Stimulated activated CD8-positive, alpha-beta memory T cell treated with anti-CD3 and anti-CD28 coated beads, Interleukin-12 subunit alpha, Interleukin-12 subunit beta, amount 100 ng/mL, for 24 hours (primary cell): ENCODE results near the gene C3orf49.

ENCODE experiments used
- DNase-seq: peaks from one replicate; pipeline ENCODE4 v3.0.0-alpha.2; 2020; ENCODE audit errors: extremely low read depth

Gene C3orf49

DNA sequence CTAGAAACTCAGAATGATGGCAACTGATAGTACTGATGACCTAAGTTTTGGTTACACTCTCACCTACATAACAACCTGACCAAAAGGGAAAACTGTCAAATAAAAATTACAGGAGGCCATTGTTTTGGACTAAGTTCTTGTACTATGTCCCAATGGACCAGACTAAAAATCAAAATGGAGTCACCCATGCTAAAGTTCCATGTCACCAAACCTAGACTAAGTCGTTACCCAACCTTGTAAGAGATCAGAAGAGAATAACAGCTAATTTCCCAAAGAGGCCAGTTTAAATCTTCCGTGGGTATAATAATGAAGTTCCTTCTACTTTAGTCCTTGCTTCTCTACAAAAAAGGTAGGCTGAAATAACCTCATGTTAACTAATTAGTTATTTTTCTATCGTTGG lies 32.2 kb downstream of the C3orf49 start:
- no peak for DNase-seq

DNA sequence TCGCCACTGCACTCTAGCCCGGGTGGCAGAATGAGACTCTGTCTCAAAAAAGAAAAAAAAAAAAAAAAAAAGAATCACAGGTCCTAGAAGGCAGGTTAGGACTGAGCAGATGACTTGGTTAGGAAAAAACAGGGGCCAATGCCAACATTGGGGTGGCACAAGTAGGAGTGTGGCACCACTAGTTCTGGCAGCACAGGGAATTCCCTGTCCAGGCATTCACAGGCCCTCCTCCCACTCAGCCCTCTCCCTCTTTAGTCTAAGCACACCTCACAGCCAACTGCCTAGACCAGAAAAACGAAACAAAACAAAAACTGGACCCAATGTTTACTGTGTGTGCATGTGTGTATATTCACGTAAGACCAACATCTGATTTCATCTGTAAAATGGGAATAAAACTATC lies 34.0 kb downstream of the C3orf49 start:
- no peak for DNase-seq

DNA sequence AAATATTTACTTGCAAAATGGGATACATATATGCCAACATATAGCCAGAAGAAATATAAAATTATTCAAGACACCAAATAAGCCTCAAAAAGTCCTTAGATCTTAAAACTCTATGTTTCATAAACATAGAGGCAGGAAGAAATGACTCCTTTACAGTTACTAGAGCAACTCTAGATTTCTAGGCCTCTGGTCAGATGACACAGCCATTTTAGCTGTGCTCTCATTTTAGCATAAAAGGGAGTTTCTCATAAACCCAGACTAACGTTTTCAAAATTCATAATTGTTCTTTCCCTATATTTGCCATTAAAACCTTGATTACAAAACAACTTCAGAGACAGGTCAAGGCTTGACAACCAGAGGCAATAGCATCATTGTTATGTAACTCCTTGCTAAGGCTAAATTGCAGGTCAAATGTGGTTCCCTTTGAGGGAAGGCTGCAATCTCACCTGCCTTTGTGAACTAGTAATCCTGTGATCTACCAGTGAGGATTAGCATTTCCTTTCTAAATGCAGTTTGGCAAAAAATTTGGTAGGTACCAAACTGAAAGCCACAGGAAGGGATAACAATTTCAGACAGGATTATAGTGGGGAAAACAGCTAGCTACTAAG lies 36.3 kb downstream of the C3orf49 start:
- no peak for DNase-seq

DNA sequence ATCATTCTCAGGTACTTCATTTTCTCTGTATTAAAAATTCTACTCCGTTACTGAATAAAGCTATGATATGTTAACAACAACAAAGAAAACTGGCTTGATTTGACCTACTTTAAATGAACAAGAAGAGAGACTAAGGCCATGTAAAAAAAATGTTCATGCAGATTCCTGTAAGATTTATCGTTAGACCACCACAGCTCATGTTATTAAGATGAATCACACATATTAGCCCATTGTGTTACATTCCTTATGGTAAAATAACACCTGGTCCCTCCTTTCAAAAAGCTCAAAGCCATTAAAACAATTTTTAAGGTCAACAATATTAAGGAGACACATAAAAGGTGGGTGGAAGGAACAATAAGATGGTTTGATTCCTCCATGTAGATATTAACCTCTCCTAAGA lies 38.2 kb downstream of the C3orf49 start:
- DNase-seq = no peak

DNA sequence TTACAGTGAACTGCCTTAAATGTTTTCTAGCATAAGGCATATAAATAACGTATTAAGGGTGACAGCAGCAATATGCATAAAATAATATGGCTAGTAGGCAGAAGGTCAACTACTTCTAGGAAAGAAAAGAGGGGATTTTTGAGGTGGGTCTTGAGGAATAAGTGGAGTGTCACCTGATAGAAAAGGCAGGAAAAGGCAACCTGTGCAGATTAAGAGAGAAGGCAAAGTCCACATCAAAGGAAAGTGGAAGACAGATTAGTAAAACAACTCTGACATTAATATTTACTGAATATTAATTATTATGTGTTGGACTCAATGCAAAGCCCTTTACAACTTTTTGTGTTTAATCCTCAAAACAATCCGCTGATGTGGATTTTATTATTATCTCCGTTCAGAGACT lies 41.7 kb downstream of the C3orf49 start:
- DNase-seq = no peak

DNA sequence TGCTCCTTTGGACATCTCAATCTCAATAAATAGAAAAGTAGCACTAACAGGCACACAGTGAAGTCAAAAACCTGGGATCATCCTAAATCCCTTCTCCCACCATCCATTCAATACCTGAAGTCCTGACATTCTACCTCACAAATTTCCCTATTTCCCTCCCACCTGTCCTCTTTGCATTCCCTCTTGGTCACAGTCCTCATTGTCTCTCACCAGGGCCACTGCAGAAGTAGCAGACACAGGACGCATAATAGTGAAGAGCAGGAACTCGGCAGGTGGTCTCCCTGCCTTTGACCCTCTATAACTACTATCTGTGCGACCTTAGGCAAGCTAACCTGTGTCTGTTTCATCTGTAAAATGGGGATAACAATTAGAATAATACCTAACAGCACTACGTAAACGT lies 42.2 kb downstream of the C3orf49 start:
- no peak for DNase-seq

DNA sequence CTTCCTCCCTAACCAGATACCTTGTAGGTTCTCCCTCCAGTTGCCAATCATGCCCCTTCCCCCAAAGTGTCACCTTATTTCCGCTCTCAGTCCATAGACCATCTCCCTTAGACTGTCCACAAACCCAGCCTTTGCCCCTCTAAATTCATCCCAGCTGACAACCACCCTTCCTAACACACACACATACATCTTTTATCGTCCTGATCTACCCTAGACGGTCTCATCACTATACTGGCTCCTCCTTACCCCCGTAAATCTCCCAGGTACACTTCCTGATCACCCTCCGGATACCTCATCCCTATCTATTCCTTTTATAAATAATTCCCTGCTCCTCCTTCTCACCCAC lies 43.7 kb downstream of the C3orf49 start:
- no peak for DNase-seq

DNA sequence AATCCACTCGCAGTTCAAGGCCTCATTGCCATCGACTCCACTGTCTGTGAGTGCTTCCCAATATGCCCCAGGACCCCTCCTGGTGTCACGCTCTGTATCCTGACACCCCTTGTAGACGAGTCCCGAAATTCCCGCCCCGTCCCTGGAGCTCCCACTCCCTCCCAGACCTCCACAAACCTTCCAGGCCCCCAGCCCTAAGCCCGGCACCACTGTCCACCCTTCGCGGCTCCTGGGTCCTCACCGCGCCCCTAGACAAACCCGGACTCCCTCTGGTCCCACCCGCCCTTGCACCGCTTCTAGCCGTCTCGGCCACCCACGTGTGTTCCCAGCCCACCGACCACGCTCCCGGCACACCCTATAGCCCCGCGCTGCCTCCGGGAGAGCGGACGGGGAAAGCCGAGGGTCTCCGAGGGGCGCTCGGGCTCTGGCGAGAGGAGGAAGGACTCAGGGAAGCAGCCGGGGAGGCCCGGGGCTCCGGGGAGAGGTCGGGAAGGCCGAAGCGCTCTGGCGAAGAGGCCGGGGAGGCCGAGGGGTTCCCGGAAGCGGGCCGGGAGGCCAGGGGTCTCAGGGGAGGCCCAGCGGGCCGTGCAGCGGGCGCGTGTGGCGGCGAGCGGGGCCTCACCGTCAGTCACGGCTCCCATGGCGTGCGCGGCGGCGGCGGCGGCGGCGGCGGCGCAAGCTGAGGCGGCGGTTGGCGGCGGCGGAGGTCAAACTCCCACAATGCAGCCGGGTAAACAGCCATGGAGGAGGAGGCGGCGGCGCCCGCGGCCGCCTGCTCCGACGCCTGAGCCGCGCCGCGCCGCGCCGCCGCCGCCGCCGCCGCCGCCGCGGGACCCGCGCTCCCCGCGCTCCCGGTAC lies 44.3 kb downstream of the C3orf49 start, which contains the start of the genes ATXN7 and THOC7:
TSS of gene ATXN7 (plus strand) at position 718 of the 858 bp plus-strand sequence. CDS start 48,732 bp downstream, outside the sequence.
TSS of gene THOC7 (minus strand) at position 656 of the 858 bp plus-strand sequence. CDS start at position 641, 15 bp downstream.
- DNase-seq = peak; percentile 17

DNA sequence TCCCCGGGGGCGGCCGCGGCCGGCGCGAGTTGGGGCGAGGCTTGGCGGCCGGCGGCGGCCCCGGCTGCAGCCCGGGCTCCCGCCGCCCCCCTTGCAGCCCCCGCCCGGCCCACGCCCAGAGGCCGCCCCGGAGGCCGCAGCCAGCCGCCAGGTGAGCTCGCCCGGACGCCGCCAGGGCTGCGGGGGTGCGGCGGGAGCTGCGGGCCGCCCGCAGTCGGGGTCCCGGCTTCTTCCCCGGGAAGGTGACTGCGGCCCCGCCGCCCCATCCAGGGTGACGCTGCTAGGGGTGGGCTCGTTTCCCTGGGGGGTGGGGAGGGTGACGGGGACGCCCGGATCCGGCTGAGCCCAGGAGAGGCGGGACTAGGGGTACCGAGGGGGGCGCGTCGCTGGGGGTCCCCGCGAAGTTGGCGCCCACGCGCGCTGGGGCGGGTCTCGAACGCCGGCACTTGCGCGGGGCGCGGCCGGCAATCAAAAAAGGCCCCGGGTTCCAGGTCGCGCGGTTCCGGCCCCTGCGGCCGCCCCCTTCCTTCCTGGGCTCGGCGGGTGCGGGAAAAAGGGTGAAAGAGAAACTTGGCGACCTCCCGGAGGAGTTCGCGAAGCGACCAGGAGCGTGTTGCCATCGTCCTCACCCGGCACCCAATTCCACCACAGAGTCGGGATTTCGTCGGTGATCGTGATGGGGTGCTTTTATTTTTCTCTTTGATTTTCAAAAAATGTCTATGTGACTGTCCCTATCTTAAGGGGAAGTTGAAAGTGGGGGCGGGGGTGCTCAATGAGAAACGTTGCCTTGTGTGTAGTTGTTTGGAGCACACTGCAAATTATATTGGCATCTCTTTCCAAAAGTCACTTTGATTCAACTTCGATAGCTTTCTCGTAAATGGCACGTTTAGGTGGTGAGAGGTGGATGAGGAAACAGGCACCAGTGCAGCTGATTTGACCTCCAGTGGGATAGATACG lies 45.2 kb downstream of the C3orf49 start:
- DNase-seq = peak; percentile 11

DNA sequence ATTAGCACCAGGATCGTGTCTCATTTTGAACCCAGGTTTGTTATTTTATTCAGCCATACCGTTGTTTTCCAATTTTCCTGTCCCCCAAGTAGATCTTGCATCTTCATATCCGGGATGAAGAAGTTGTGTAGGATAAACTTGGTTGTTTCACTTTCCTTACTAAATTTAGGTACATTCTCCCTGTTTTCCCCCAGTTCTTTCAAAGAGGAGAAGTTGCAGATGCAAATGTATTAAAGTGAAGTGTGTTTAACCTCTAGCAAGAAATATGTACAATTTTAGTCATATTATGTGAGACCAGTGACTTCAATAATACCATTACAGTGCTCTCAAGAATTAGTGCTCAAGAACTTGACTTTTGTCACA lies 45.8 kb downstream of the C3orf49 start:
- no peak for DNase-seq

DNA sequence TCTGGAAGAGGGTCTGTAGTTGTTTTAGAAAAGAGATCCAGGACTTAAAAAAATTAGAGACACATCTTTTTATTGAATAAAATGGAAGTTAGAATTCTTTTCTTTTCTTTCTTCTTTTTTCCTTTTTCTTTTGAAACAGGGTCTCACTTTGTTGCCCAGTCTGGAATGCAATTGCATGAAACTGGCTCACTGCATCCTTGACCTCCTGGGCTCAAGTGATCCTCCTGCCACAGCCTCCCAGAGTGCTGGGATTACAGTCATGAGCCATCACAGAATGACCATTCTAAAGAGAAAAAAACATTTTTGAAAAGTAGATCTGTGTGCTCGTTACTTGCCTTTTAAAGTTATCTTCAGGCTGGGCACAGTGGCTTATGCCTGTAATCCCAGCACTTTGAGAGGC lies 48.1 kb downstream of the C3orf49 start:
- DNase-seq = no peak

DNA sequence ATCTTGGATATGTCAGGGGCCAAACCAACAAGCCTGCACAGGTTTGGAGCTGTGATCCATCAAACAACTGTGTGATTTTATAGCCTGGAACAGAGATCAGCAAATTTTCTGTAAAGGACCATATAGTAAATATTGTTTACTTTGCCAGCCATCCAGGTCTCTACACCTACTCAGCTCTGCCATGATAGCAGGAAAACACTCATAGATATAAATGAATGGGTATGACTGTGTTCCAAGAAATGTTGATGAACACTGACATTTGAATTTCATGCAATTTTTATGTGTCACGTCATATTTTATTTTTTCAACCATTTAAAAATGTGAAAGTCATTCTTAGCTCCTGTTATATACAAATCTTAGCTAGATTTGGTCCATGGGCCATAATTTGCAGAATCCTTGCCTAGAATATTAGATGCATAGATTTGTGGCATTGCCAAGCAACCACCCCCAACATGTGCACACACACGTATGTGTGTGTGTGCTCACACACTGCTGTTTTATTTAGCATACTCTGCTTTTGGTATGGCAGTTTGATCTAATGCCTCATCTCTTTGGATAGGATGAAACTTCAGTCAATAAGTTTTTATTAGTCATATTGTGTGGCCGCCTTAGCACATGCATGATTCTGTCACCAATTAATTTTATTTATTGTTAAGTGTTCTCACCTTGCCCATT lies 51.0 kb downstream of the C3orf49 start:
- no peak for DNase-seq

DNA sequence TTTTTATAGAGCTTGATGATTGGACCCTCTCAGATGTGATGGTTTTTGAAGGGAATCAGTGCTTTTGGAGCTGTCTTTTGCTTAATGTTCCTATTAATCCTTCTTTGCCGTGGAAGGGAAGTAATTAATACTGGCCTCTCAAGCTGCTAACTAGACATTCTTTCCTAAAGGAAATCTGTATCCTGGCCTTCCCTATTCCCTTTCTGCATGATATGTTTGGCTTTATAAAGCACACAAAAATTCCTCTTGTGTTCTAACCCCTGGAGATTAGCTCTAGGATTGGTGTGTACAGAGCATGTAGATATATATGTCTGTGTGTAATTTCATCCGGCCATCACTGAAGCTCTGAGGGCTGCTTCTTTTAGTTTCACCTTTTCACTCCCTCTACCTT lies 51.5 kb downstream of the C3orf49 start:
- no peak for DNase-seq

DNA sequence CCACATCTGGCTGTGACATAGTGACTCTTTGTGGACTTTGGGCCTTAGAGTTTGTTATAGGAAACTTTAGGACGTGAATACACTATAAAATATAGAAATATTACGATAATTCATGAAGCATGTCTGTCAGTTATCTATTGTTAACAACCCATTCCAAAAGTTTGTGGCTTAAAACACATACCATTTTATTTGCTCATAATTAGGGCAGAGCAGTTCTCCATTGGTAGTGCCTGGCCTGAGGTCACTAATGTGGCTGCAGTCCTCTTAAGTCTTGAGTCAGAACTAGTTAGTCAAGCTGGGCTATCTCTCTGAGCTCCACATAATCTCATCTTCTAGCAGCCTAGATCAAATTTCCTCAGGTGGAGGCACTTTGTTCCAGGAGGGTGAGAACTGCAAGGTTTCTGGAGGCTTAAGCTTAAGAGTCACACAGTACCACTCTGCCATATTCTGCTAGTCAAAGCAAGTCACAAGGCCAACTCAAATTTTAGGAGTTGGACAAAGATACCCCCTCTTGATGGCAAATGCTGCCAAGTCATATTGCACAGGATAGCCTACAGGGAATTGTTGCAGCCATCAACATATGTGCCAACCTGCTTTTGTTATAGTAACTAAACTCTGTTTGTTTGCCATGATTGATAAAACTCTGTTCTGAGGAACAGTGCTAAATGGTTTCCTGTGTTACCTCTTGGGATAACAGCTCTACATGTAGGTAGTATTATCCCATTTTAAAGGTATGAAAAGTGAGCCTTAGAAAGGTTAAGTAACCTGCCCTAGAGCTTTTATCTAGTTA lies 53.2 kb downstream of the C3orf49 start:
- no peak for DNase-seq

DNA sequence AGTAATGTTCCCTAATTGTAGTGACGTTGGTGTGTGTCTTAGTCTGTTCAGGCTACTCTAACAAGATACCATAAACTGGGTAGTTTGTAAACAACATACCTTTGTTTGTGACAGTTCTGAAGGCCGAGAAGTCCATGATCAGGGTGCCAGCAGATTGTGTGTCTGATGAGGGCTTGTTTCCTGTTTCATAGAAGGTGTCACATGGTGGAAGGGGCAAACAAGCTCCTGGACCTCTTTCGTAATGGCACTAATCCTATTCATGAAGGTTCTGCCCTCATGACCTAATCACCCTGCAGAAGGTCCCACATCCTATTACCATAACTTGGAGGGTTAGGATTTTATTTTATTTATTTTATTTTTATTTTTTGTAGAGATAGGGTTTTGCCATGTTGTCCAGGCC lies 55.7 kb downstream of the C3orf49 start:
- no peak for DNase-seq

DNA sequence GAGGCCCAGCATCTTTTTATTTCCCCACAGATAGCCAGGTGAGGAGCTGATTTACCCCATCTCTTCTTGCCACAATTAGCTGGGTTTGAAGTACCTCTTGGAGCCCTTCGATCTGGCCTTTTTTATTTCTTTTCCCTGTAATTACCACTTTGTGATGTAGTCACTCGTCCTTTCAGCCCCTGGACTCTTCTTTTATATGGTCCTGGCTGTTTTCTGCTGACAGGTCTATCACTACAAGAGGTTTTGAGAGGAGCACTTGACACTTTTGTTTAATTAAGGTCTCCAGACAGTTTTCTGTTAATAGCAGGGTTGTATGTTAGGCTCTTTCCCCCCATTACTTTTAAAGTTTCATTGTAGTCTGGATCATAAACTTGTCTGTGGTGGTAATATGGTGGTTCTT lies 56.4 kb downstream of the C3orf49 start:
- no peak for DNase-seq

DNA sequence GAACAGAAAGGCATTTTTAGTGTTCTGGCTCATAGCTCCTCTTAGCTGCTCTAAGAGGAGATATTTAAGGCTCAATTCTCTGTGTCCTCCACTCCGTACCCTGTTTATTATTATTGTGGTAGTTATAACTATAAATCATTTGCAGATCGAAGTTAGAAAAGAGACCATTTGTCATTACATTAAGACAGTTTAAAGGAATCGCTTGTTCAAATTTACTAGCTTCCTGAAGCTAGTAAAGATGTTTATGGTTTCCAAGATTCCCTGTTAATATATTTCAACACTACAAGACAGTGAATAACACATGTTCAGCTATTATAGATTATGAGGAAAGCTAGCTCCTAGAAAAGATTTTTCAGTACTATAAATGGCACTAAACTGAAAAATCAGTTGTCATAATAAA lies 57.2 kb downstream of the C3orf49 start:
- DNase-seq = no peak

DNA sequence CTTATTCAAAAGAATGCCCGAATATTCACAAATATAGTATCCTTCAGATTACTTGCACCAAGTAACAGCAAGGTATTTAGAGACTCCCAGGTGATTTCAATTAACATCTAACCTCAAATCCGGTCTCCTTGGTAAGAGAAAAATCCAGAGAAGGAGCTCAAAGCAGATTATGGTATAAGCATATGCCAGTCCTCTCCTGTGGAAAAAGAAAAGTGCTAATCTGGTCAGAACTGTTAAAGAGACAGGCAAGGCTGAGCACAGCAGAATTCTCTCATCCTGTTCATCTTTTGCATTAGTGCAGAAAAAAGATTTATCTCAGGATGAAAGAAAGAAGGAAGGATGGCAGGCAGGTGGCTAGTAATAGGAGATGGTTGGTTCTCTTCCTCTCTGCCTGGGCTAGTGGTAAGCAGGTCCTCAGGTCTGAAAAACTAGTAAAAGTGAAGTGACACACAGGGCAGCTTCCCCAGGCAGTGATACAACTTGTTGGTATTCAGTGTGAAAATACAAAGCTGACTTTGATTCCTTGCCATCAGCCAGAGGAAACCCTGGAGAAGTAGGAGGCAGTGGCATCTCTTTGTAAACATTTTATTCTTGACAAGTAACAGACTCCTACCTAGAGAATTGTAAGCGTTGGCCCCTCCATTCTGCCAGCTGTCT lies 58.8 kb downstream of the C3orf49 start:
- no peak for DNase-seq

DNA sequence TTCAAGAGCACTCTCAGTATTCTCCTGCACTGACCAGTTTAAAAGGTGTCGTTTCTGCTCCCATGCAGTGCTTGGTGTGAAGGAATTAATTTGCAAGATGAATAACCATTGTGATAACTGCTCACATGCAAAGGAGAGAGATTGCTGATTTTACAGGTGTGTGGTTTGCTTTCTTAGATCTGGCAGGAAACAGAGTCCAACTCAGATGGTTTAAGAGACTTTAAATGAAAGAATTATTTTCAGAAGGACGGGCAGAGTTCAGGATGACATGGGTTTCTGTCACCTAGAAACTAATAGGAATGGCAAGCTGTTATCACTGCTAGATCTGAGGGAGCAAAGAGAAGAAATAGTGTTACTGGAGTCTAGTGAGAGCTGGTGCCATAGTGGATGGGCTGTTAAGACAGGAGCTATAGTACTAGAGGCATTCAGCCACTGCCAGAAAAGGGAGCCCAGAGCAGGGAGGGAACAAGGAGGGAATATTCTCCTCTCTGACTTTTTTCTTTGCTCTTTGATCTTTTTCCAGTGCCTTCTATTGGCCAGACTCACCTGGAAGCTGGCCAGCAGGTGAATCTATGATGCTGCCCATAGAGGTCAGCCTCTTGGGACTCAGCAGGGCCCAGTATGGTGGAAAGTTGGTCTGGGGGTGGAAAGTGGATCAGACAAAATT lies 59.4 kb downstream of the C3orf49 start:
- no peak for DNase-seq

DNA sequence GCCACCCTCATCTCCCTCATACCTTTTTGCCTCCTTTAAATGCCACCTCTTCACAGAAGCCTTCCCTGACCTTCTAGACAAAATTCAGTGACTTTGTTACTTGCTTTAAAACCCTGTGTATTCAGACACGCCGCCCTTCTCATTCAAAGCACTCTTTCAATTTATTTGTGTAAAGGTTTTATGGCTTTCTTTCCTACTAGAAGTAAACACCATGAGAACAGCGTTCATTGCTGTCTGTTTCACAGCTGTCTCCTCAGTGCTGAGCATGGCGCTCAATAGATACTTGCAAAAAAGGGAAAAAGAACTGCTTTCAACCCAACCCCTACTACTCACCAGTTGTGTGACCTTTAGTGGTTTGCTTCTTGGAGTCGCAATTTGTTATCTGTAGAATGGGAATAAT lies 61.6 kb downstream of the C3orf49 start:
- DNase-seq = no peak
